KOPT-K1 (cell line): Measurements from ENCODE around the gene PPM1A.

Experiments used
- H3K27ac ChIP-seq: fragments of 200-600 bp; sonication (generic); 2 replicates; pipeline ENCODE4 v1.5.1; 2016; ENCODE audit warnings: antibody characterized with exemption, mild to moderate bottlenecking, low read depth, low read length; ENCODE audit not compliant: poor library complexity, severe bottlenecking
- H3K36me3 ChIP-seq: fragments of 200-600 bp; sonication (generic); 2 replicates; pipeline ENCODE4 v1.5.1; 2017; ENCODE audit warnings: antibody characterized with exemption, mild to moderate bottlenecking, low read length, moderate library complexity; ENCODE audit not compliant: insufficient read depth
- H3K9me3 ChIP-seq: fragments of 200-600 bp; sonication (generic); 2 replicates; pipeline ENCODE4 v1.5.1; 2017; ENCODE audit warnings: antibody characterized with exemption, low read length, mild to moderate bottlenecking; ENCODE audit not compliant: insufficient read depth, poor library complexity, severe bottlenecking

PPM1A gene

DNA sequence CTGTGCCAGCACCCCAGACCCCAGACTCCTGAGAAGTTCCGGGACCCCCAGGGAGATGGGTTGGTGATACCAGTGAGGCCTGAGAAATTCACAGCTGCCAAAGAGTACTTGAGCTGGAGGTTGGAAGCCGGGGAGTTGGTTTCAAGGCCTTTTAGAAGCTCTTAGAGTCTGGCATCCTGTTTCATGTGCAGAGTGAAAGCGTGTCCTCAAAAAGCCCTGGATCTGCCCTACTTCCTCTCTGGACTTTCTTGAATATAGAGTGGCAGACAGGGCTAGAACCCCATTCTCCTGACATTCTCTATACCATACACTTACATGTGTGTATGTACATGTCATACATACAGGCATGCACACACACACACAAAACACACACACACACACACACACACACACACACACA is 31.3 kb upstream of the PPM1A start:
- Histone ChIP-seq H3K36me3 (no peaks in the 10 kb centered on the region), H3K27ac (no peak overlapping the region), H3K9me3 (no peaks in the 10 kb centered on the region)

DNA sequence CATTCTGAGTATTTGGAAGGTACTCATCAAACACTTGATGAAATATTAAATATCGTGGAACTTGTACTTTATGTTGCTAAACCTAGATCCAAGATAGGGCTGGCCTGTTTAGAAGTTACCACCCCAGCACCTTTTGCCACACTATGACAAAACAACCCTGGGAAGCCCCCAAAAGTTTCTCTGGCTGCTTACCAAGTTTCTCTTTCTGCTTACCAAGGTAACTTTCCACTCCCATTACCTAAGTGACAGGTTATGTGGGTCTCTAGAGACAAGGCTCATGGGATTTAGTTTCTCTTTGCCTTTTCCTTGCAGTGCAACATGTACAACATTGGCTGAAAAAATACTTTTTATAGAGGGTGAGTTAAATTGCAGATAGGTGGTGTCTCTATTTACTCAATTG is 28.9 kb upstream of the PPM1A start:
- Histone ChIP-seq H3K36me3 (no peaks in the 10 kb centered on the region), H3K9me3 (no peaks in the 10 kb centered on the region), H3K27ac (no peak overlapping the region)

DNA sequence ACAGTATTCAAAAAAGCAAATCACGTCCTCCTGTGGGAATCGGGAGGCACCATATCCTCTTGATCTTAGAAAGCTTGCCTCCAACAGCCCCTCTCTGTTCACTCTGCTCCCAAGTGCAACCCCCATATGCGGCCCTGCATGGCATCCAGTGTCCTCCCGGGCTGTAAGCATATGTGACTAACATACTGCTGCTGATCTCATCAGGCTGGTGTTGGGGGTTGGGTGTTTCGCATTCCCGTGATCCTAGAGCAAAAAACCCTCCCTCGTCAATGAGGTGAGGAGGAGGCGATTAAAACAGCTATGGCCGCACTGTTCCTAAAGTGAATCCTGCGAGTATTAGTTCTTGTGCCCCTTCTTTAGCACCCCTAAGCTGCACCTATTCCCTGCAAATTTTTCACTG is 28.1 kb upstream of the PPM1A start:
- H3K27ac ChIP-seq = no peak overlapping the region
- H3K9me3 ChIP-seq = no peaks in the 10 kb centered on the region

DNA sequence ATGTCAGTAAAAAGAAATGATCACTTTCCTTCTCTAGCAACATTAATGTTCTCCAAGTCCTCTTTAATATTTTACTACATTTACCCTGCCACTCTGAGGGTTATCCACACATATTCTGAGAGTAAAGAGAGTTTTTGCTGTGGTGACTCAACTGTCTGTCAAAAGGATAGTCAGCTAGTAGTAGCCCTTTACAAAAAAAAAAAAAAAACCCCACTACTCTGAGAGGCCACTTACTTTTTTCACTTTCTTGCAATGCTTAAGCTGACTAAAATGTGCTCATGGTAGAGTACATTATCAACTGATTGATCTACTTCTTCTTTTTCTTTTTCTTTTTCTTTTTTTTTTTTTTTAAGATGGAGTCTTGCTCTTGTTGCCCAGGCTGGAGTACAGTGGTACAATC is 27.6 kb upstream of the PPM1A start:
- no peaks in the 10 kb centered on the region for H3K36me3 ChIP-seq
- no peak overlapping the region for H3K27ac ChIP-seq
- H3K9me3 ChIP-seq = no peaks in the 10 kb centered on the region

More for the DNA sequence above, 28.1 kb upstream of the PPM1A start:
- no peaks in the 10 kb centered on the region for H3K36me3 ChIP-seq

DNA sequence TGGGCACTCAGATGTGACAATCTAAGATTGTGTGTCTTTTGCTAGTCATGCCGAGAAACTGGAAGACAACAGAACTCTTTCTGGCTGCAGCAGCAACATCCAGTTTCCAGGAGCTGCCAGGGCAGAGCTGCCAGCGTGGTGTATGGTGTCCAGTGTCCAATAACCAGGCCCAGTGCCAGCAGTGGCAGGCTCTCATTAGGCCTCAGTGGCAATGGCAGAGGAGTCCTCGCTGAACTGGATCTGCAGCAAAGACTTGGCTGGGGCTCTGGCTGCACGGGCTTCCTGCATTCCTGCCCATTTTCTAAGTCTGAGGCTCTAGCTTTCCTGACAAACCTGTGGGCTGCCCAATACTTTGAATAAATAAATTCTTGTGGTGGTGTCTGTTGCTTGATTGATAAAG is 26.2 kb upstream of the PPM1A start:
- no peak overlapping the region for H3K27ac ChIP-seq
- H3K9me3 ChIP-seq = no peaks in the 10 kb centered on the region

DNA sequence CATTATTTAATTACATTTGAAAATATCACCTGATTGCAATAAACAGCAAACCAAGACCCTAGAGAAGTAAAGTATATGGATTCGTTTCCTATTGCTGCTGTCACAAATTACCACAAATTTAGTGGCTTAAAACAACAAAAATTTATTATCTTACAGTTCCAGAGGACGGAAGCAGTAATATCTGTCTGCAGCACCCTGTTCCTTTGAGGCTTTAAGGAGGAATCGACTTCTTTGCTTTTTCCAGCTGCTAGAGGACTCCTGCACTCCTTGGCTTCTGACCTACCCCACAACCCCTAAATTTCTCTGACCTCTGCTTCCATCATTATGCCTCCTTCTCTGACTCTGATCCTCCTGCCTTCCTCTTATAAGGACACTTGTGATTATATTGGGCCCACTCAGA is 23.8 kb upstream of the PPM1A start:
- no peaks in the 10 kb centered on the region for H3K36me3 ChIP-seq
- no peak overlapping the region for H3K27ac ChIP-seq
- no peaks in the 10 kb centered on the region for H3K9me3 ChIP-seq

More for the DNA sequence above, 26.2 kb upstream of the PPM1A start:
- H3K36me3 ChIP-seq = no peaks in the 10 kb centered on the region

DNA sequence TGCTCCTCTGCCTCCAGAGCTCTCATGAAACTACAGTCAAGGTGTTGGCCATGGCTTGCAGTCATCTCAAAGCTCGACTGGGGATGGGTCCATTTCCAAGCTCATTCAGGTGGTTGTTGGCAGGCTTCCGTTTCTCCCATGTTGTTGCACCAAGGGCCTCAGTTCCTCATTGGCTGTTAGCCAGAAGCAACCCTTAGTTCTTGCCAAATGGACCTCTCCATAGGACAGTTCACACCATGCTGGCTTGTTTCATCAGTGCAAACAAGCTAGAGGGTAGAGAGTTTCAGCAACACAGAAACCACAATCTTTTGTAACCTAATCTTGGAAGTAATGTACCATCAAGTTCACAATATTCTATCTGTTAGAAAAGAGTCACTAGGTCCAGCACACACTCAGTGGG is 22.7 kb upstream of the PPM1A start:
- Histone ChIP-seq H3K9me3 (no peaks in the 10 kb centered on the region), H3K36me3 (no peaks in the 10 kb centered on the region), H3K27ac (no peak overlapping the region)

DNA sequence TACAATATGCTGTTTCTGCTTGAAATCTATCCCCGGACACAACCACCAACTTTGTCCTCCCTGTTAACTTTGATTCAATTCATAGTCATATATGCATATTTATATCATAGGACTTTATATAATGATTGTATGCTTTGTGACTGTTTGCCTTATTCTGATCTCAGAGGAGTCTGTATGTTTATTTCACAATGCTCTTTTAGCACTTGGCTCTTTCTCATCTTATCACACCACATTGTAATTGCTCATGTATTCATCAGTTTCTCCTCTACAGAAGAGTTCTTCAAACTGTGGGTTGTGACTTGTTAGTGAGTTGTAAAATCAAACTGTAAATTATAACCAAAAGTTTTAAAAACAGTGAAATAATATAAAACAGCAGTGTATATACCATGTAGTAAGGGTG is 21.7 kb upstream of the PPM1A start:
- Histone ChIP-seq H3K9me3 (peaks cover 5% of the 10 kb centered on the region), H3K27ac (no peak overlapping the region), H3K36me3 (no peaks in the 10 kb centered on the region)

DNA sequence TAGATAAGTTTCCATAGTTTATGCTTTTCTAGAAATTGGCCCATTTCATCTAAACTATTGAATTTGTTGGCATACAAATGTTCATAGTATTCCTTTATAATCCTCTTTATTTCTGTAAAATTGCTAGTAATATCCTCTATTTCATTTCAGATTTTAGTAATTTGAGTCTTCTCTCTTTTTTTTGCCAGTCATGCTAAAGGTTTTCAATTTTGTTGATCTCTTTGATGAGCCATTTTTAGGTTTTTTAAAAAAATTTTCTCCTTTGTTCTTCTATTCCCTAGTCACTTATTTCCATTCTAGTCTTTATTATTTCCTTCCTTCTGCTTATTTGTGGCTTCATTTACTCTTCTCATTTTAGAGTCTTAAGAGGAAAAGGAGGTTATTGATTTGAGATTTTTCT is 19.4 kb upstream of the PPM1A start:
- Histone ChIP-seq H3K9me3 (peaks cover 8% of the 10 kb centered on the region), H3K36me3 (no peaks in the 10 kb centered on the region), H3K27ac (no peak overlapping the region)

DNA sequence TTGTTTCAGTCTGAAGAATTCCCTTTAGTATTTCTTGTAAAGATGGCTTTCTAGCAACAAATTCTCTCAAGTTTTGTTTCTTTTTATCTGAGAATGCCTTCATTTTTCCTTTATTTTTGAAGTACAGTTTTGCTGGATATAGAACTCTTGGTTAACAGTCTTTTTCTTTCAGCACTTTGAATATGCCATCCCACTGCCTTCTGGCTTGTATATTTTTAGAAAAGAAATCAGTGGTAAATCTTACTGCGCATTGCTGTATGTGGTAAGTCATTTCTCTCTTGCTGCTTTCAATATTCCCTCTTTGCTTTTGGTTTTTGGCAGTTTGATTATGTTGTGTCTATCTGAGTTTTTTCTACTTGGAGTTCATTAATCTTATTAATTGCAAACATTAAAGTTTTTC is 16.8 kb upstream of the PPM1A start:
- Histone ChIP-seq H3K9me3 (peaks cover 8% of the 10 kb centered on the region), H3K36me3 (no peaks in the 10 kb centered on the region), H3K27ac (no peak overlapping the region)

DNA sequence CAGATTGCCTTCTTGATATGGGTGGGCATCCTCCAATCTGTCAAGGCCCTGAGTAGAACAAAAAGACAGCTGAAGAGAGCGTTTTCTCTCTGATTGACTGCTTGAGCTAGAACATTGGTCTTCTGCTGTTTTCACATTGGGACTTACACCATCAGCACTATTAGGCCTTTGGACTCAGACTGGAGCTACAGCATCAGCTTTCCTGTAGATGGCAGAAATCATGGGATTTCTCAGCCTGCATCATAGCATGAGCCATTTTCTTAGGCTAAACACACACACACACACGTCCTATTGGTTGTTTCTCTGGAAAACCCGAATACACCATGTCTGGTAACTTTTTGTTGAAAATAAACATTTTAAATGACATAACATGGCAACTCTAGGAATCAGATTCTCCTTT is 15.8 kb upstream of the PPM1A start:
- H3K27ac ChIP-seq = no peak overlapping the region
- H3K36me3 ChIP-seq = no peaks in the 10 kb centered on the region
- H3K9me3 ChIP-seq = peaks cover 8% of the 10 kb centered on the region

DNA sequence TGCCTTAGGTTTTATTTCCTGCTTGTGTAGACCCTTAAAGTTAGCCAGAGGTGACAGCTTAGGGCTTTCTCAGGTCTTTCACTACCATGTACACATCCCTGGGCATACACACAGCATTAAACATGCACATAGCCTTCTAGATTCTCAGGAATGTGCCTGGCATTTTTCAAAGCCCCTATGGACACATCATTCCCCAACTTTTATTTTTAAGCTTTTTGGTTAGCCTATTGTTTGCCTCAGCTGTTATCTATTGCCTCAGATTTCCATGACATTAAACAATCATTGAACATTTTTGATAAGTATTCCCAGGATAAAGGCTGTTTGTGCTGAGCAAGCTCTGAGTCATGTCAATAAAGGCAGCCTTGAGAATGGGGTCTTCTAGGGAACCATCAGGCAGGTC is 15.1 kb upstream of the PPM1A start:
- H3K36me3 ChIP-seq = no peaks in the 10 kb centered on the region
- peaks cover 8% of the 10 kb centered on the region for H3K9me3 ChIP-seq

DNA sequence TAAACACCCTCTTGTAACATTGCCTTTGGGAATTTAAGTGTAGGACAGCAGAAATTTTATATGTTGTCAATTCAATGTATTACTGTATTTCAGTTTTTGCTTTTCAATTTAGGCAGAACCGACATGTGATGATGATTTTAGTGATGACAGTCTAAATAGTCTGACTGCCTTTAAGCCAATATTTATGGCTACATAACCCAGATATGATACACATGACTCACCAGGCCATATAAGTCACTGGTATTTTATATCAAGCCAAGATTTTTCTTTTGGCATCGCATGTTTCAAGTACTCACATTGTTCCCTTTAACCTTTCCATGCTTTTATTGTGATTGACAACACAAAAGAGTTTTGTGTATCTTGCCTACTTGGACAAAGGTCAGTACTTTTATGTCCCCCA is 13.6 kb upstream of the PPM1A start:
- Histone ChIP-seq H3K27ac (no peak overlapping the region), H3K36me3 (no peaks in the 10 kb centered on the region), H3K9me3 (peaks cover 8% of the 10 kb centered on the region)

More for the DNA sequence above, 15.1 kb upstream of the PPM1A start:
- no peak overlapping the region for H3K27ac ChIP-seq

DNA sequence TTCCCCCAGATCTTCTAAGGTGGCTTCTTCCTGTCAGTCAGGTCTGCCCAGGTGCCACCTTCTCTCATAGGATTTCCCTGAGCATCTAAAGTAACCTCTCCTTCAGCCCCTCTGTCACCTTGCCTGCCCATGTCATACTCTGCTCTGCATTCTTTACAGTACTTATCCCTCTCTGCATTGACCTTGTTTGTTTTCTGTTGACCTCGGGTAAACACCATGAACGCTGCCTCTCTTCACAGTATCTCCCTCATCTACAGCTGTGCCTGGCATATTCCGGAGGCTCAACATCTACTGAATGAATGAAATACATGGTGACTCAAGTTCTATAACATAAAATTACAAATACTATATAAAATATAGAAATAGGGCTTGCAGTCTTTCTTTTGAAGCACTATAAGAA is 10.1 kb upstream of the PPM1A start:
- Histone ChIP-seq H3K36me3 (no peaks in the 10 kb centered on the region), H3K27ac (no peak overlapping the region), H3K9me3 (no peaks in the 10 kb centered on the region)

DNA sequence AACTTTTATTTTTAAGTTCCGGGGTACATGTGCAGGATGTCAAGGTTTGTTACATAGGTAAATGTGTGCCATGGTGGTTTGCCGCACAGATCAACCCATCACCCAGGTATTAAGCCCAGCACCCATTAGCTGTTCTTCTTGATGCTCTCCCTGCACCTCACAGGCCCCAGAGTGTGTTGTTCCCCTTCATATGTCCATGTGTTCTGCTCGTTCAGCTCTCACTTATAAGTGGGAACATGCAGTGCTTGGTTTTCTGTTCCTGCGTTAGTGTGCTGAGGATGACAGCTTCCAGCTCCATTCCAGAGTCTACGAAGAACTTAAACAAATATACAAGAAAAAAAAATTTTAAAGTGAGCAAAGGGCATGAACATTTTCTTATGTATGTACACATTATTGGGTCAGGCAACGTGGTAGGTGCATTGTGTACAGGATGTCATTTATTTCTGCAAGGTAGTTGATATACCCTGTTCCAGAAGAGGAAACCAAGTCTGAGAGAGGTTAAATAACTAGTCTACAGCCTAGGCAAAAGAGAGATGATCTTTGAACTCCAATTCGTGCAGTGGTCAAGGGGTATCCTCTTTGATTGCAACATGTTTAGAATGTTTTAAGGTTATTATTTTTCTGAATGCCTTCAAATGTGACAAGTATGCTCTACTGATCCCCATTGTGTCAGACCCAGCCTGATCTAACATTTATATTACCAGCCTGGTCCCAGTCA is 8.7 kb upstream of the PPM1A start:
- no peak overlapping the region for H3K27ac ChIP-seq

DNA sequence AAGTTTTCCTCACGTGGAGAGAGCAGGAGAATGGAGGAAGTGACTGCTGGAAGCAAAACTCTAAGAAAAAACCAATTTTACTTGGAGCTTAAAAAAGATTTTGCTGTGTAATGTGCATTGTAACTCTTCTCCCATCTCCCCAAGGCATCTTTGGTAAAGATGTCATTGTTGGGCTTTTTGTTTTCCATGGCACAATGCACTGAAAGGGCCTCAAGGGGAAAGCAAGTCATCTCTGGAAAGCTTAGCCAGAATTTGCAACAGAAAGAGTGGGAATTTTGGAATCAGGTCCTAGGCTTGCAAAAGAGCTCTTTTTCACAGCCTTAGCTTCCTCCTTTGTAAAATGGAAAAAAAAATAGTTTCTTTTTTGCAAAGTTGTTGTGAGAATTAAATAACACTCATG is 7.9 kb upstream of the PPM1A start:
- H3K27ac ChIP-seq = no peak overlapping the region
- no peaks in the 10 kb centered on the region for H3K9me3 ChIP-seq
- H3K36me3 ChIP-seq = no peaks in the 10 kb centered on the region

More for the DNA sequence above, 8.7 kb upstream of the PPM1A start:
- no peaks in the 10 kb centered on the region for H3K36me3 ChIP-seq
- H3K9me3 ChIP-seq = no peaks in the 10 kb centered on the region
